Lower leg skin (tissue), 4 donors: ENCODE measurements around the gene HSPB6. TPM values are rescaled to one million over a fixed set of nuclear protein-coding genes. Genes with fewer than 3 reads are reported as not detected.

Source experiments
- DNase-seq, 2 donors: peaks; one replicate each; pipeline ENCODE4 v3.0.0-alpha.2; 2019; ENCODE audit warnings: low spot score in 2 of 2
- H3K4me3 ChIP-seq: fragments of 200-600 bp; sonication (generic); 2 replicates; pipeline ENCODE4 v1.5.1; 2017; ENCODE audit warnings: mild to moderate bottlenecking, low read depth; ENCODE audit not compliant: poor library complexity, severe bottlenecking
- CTCF ChIP-seq, 3 donors: fragments of 450-650 bp; IDR thresholded peaks; one replicate each; pipeline ENCODE4 v1.5.1; 2016; ENCODE audit warnings: antibody characterized with exemption in 3 of 3, mild to moderate bottlenecking in 3 of 3, moderate library complexity in 2 of 3
- POLR2A ChIP-seq, 2 donors: fragments of 450-650 bp; IDR thresholded peaks; one replicate each; pipeline ENCODE4 v1.6.1; 2016 to 2017; ENCODE audit warnings: antibody characterized with exemption in 2 of 2, mild to moderate bottlenecking in 1 of 2, moderate library complexity in 1 of 2
- WGBS, 2 donors: methylation state at CpG; one replicate each; pipeline ENCODE4 v1.1.5; 2018; 5-methylcytosine and 5-hydroxymethylcytosine counted together
- intact Hi-C: fragments of 100-400 bp; cut with DNase I; formaldehyde crosslinking; loops from one replicate; pipeline ENCODE4 v1.15.0; 2023; ENCODE audit warnings: low total_unique reads
- total RNA-seq, 4 donors: library from RNA; depleted of rRNA; stranded (reverse); fragments of >200 nt; gene quantifications; one replicate each; pipeline ENCODE4 v1.1.0, GENCODE V29; 2016

Gene HSPB6
- total RNA-seq, 4 donors from 2014 or later: 2.5 to 9.4 (median 3.9) TPM

GRCh38 chr19:35790981-35791813, 34.4 kb upstream of the HSPB6 start:
- 61 to 62% methylated on average over 10 to 18 of the region's 20 CpGs for WGBS, 2 donors
- H3K4me3 ChIP-seq: no peak overlapping the region
- intact Hi-C loops: loop anchor here (5.0 kb wide), 1 partner anchor 606 kb away; no protein-coding TSS in a partner anchor
- DNase-seq: no peak
- TF ChIP-seq POLR2A (IDR thresholded peaks at IDR 0.05) (no peak), CTCF (IDR thresholded peaks at IDR 0.05) (no peak)

GRCh38 chr19:35789978-35790944, 33.4 kb upstream of the HSPB6 start:
- TF ChIP-seq CTCF (IDR thresholded peaks at IDR 0.05) (no peak), POLR2A (IDR thresholded peaks at IDR 0.05) (no peak)
- H3K4me3 ChIP-seq: no peak overlapping the region
- intact Hi-C loops: loop anchor here (5.0 kb wide), 1 partner anchor 607 kb away; no protein-coding TSS in a partner anchor
- 77 to 90% methylated on average over 8 to 10 of the region's 19 CpGs for WGBS, 2 donors
- no peak for DNase-seq

GRCh38 chr19:35789195-35789977, 32.6 kb upstream of the HSPB6 start:
- WGBS, 2 donors: 79 to 84% methylated on average over 11 of the region's 11 CpGs
- TF ChIP-seq CTCF (IDR thresholded peaks at IDR 0.05) (no peak), POLR2A (IDR thresholded peaks at IDR 0.05) (no peak)
- no peak overlapping the region for H3K4me3 ChIP-seq
- intact Hi-C loops: no loop called here
- no peak for DNase-seq

GRCh38 chr19:35788205-35788960, 31.6 kb upstream of the HSPB6 start:
- TF ChIP-seq POLR2A (IDR thresholded peaks at IDR 0.05) (no peak), CTCF (IDR thresholded peaks at IDR 0.05) (no peak)
- DNase-seq: no peak
- 82 to 86% methylated on average over 12 of the region's 12 CpGs for whole genome bisulfite sequencing, 2 donors
- intact Hi-C loops: no loop called here
- H3K4me3 ChIP-seq: no peak overlapping the region
